SU-DHL-6 (cell line): ENCODE data around the gene RADIL.

Experiments
- EZH2phosphoT487 ChIP-seq: fragments of 200-600 bp; sonication (generic), shearing (Covaris generic); conservative IDR thresholded peaks from 2 replicates; pipeline ENCODE4 v1.6.1; 2018; ENCODE audit warnings: mild to moderate bottlenecking, antibody characterized with exemption, low read length, moderate library complexity, mixed read lengths
- TF ChIP-seq, protein P1 (sequence below): fragments of 200-600 bp; sonication (generic); IDR thresholded peaks from one replicate; pipeline ENCODE4 v1.5.1; 2017; ENCODE audit warnings: antibody characterized with exemption, mild to moderate bottlenecking, low read length, moderate library complexity; ENCODE audit not compliant: insufficient read depth, poor library complexity, severe bottlenecking

DNA sequence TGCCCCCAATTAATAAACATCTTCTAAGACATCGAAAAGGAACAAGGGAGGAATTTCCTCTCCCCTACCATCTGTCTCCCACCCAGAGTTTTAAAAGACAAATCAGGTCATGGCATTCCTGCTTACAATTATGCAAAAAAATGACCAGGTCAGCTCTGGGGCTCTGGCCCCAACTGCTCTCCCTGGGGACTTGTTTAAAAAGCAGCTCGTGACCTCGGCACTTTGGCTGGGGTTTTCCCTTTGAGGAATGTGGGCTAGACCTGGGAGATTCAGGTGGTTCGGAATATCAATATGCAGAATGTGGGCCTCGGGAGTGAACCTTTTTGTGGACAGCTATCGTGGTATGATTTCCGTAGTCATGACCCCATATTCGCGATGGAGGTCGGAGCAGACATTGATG lies 648 bp upstream of the RADIL start:
- TF ChIP-seq, protein P1, sequence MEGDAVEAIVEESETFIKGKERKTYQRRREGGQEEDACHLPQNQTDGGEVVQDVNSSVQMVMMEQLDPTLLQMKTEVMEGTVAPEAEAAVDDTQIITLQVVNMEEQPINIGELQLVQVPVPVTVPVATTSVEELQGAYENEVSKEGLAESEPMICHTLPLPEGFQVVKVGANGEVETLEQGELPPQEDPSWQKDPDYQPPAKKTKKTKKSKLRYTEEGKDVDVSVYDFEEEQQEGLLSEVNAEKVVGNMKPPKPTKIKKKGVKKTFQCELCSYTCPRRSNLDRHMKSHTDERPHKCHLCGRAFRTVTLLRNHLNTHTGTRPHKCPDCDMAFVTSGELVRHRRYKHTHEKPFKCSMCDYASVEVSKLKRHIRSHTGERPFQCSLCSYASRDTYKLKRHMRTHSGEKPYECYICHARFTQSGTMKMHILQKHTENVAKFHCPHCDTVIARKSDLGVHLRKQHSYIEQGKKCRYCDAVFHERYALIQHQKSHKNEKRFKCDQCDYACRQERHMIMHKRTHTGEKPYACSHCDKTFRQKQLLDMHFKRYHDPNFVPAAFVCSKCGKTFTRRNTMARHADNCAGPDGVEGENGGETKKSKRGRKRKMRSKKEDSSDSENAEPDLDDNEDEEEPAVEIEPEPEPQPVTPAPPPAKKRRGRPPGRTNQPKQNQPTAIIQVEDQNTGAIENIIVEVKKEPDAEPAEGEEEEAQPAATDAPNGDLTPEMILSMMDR: no peak
- no peak for TF ChIP-seq EZH2phosphoT487
